ENCODE results near the gene ADAMTS4. TPM values are rescaled to one million over a fixed set of nuclear protein-coding genes. Genes with fewer than 3 reads are reported as not detected.

ADAMTS4 gene
- total RNA-seq, 6 experiments from 2014 or later = 3.4 to 8.3 (median 6.5) TPM

- H3K27ac Mint-ChIP-seq = peak overlapping the region; percentile 98
- H3K36me3 Mint-ChIP-seq (ENCODE audit: low read depth) = peaks cover 22% of the 10 kb centered on the region
- peaks cover 3% of the 10 kb centered on the region for H3K27me3 Mint-ChIP-seq (ENCODE audit: insufficient read depth)
- DNase-seq = no peak
- H3K4me1 Mint-ChIP-seq (ENCODE audit: low read depth) = peaks cover 49% of the 10 kb centered on the region
- H3K9me3 Mint-ChIP-seq = no peaks in the 10 kb centered on the region; the same call in 1 of the 2 replicates
- TF ChIP-seq CTCF (IDR thresholded peaks at IDR 0.05) = peak; percentile 10; the same call in 1 of the 2 replicates
- peak overlapping the region; percentile 99 for H3K4me3 Mint-ChIP-seq
These were observed 21.0 kb downstream of the ADAMTS4 start for GRCh38 chr1:161177936-161178244.

- H3K4me3 Mint-ChIP-seq = peak within 1 kb of the TSS; percentile 99
- peak within 1 kb of the TSS; percentile 98 for H3K27ac Mint-ChIP-seq
- peaks cover 49% of the 10 kb centered on the region for H3K4me1 Mint-ChIP-seq (ENCODE audit: low read depth)
- TF ChIP-seq CTCF (IDR thresholded peaks at IDR 0.05) = peak; percentile 39
- H3K27me3 Mint-ChIP-seq (ENCODE audit: insufficient read depth) = peaks cover 3% of the 10 kb centered on the region
- DNase-seq = peak; percentile 64
- peaks cover 26% of the 10 kb centered on the region for H3K36me3 Mint-ChIP-seq (ENCODE audit: low read depth)
- H3K9me3 Mint-ChIP-seq = no peaks in the 10 kb centered on the region; the same call in 1 of the 2 replicates
These were observed 21.5 kb downstream of the ADAMTS4 start, which contains the start of gene B4GALT3 for GRCh38 chr1:161177112-161177935. B4GALT3 (minus strand) TSS chr1:161177507; CDS start chr1:161176060, 1,447 bp downstream.

- Mint-ChIP-seq H3K4me3 (peak overlapping the region; percentile 99), H3K27ac (peak overlapping the region; percentile 98), H3K4me1 (ENCODE audit: low read depth) (peaks cover 47% of the 10 kb centered on the region), H3K9me3 (no peaks in the 10 kb centered on the region; the same call in 1 of the 2 replicates), H3K27me3 (ENCODE audit: insufficient read depth) (peaks cover 3% of the 10 kb centered on the region), H3K36me3 (ENCODE audit: low read depth) (peaks cover 26% of the 10 kb centered on the region)
- DNase-seq = no peak
- TF ChIP-seq CTCF (IDR thresholded peaks at IDR 0.05) = no peak
These were observed 22.3 kb downstream of the ADAMTS4 start for GRCh38 chr1:161176468-161177111.

- H3K36me3 Mint-ChIP-seq (ENCODE audit: low read depth) = peaks cover 29% of the 10 kb centered on the region
- peaks cover 47% of the 10 kb centered on the region for H3K4me1 Mint-ChIP-seq (ENCODE audit: low read depth)
- no peak for TF ChIP-seq CTCF (IDR thresholded peaks at IDR 0.05)
- no peak for DNase-seq
- peaks cover 3% of the 10 kb centered on the region for H3K27me3 Mint-ChIP-seq (ENCODE audit: insufficient read depth)
- no peaks in the 10 kb centered on the region; the same call in 1 of the 2 replicates for H3K9me3 Mint-ChIP-seq
- no peak overlapping the region for H3K27ac Mint-ChIP-seq
- H3K4me3 Mint-ChIP-seq = peak overlapping the region; percentile 99
These were observed 22.9 kb downstream of the ADAMTS4 start for GRCh38 chr1:161175771-161176453.

- H3K4me1 Mint-ChIP-seq (ENCODE audit: low read depth) = peaks cover 47% of the 10 kb centered on the region
- peaks cover 3% of the 10 kb centered on the region for H3K27me3 Mint-ChIP-seq (ENCODE audit: insufficient read depth)
- H3K4me3 Mint-ChIP-seq = no peak overlapping the region
- H3K9me3 Mint-ChIP-seq = no peaks in the 10 kb centered on the region; the same call in 1 of the 2 replicates
- no peak overlapping the region for H3K27ac Mint-ChIP-seq
- peaks cover 30% of the 10 kb centered on the region for H3K36me3 Mint-ChIP-seq (ENCODE audit: low read depth)
- TF ChIP-seq CTCF (IDR thresholded peaks at IDR 0.05) = no peak
- no peak for DNase-seq
These were observed 23.9 kb downstream of the ADAMTS4 start for GRCh38 chr1:161174911-161175310.

All from HFFc6 (cell line).